Keratinocyte (primary cell): Measurements from ENCODE around the gene MDM2. TPM values are rescaled to one million over a fixed set of nuclear protein-coding genes. Genes with fewer than 3 reads are reported as not detected.

Source experiments
- DNase-seq: peaks from one replicate; pipeline ENCODE4 v3.0.0-alpha.2; 2011; ENCODE audit warnings: low read depth, missing footprints, low spot score
- FAIRE-seq: peaks from 2 replicates; lab custom pipeline; 2011; peaks lifted over from hg19 to GRCh38; lab: Jason Lieb, UNC
- H2AFZ ChIP-seq: 2 replicates; pipeline ENCODE4 v1.6.0; 2012; ENCODE audit warnings: low read length, control low read depth, inconsistent platforms; ENCODE audit not compliant: control insufficient read depth
- H3K27ac ChIP-seq: 2 replicates; pipeline ENCODE4 v1.5.1; 2011; ENCODE audit warnings: low read length; ENCODE audit not compliant: control insufficient read depth, insufficient read depth
- H3K27me3 ChIP-seq: 3 replicates; pipeline ENCODE4 v1.6.0; 2011; ENCODE audit warnings: low read length; ENCODE audit not compliant: control insufficient read depth, insufficient read depth; ENCODE audit errors: extremely low read depth
- H3K36me3 ChIP-seq, 2 experiments: 2 replicates in 1 of 2; 3 replicates in 1 of 2; pipeline ENCODE4 v1.5.1; 2011; ENCODE audit warnings: low read length in 2 of 2, mild to moderate bottlenecking in 1 of 2; ENCODE audit not compliant: control insufficient read depth in 2 of 2, insufficient read depth in 2 of 2; ENCODE audit errors: extremely low read depth in 1 of 2
- H3K4me1 ChIP-seq: 3 replicates; pipeline ENCODE4 v1.5.1; 2011; ENCODE audit warnings: low read length; ENCODE audit not compliant: control insufficient read depth, insufficient read depth; ENCODE audit errors: extremely low read depth
- H3K4me2 ChIP-seq: 3 replicates; pipeline ENCODE4 v1.6.0; 2011; ENCODE audit warnings: low read depth, low read length; ENCODE audit not compliant: control insufficient read depth, insufficient read depth; ENCODE audit errors: extremely low read depth
- H3K4me3 ChIP-seq, 3 experiments: fragments of 200-600 bp in 1 of 3; sonication (generic) in 1 of 3; 2 replicates in 2 of 3; 3 replicates in 1 of 3; pipeline ENCODE4 v1.5.1; 2011 to 2016; ENCODE audit warnings: low read length in 3 of 3, mild to moderate bottlenecking in 3 of 3, control low read depth in 2 of 3, inconsistent platforms in 1 of 3, low read depth in 1 of 3, mixed read lengths in 1 of 3, mixed run types in 1 of 3, moderate library complexity in 1 of 3; ENCODE audit not compliant: control insufficient read depth in 2 of 3, insufficient read depth in 2 of 3; ENCODE audit errors: extremely low read depth in 1 of 3
- H3K79me2 ChIP-seq: 2 replicates; pipeline ENCODE4 v1.6.0; 2012; ENCODE audit warnings: low read length; ENCODE audit not compliant: control insufficient read depth, insufficient read depth
- H3K9ac ChIP-seq: 3 replicates; pipeline ENCODE4 v1.6.0; 2011; ENCODE audit warnings: low read length; ENCODE audit not compliant: control insufficient read depth, insufficient read depth; ENCODE audit errors: extremely low read depth
- H3K9me1 ChIP-seq: 3 replicates; pipeline ENCODE4 v1.6.0; 2011; ENCODE audit warnings: low read length; ENCODE audit not compliant: control insufficient read depth, insufficient read depth; ENCODE audit errors: extremely low read depth
- H3K9me3 ChIP-seq: 2 replicates; pipeline ENCODE4 v1.5.1; 2012; ENCODE audit warnings: low read depth, low read length; ENCODE audit not compliant: control insufficient read depth
- H4K20me1 ChIP-seq: 3 replicates; pipeline ENCODE4 v1.6.0; 2011; ENCODE audit warnings: low read length; ENCODE audit not compliant: control insufficient read depth, insufficient read depth; ENCODE audit errors: extremely low read depth
- EZH2 ChIP-seq: IDR thresholded peaks from one replicate; pipeline ENCODE4 v1.6.1; 2012; ENCODE audit warnings: inconsistent platforms, mild to moderate bottlenecking, low read length, moderate library complexity
- dilution Hi-C: fragments of 300-500 bp; cut with MboI; formaldehyde crosslinking; loops from one replicate; pipeline ENCODE4 v1.7.0; 2020; ENCODE audit warnings: low sequenced_read_pairs; ENCODE audit not compliant: extremely low pct_ligation_motif_present
- polyA plus RNA-seq, 5 experiments: library from polyadenylated mRNA; depleted of rRNA in 3 of 5; stranded (reverse) in 3 of 5; stranded (forward) in 1 of 5; unstranded in 1 of 5; fragments of >200 nt; gene quantifications; 1 replicate in 1 of 5; 2 replicates in 3 of 5; 3 replicates in 1 of 5; pipeline versions ENCODE4 v1.2.1 to v1.2.3, GENCODE V29; 2011 to 2012; ENCODE audit warnings: missing spikeins in 2 of 5, low read depth in 1 of 5, low replicate concordance in 1 of 5
- TF ChIP-seq, protein P1 (sequence below), 3 experiments: IDR thresholded peaks in 1 of 3; conservative IDR thresholded peaks in 1 of 3; optimal IDR thresholded peaks in 1 of 3; 2 replicates in 2 of 3; 3 replicates in 1 of 3; pipeline versions ENCODE3 to v1.5.1; 2011; ENCODE audit warnings: low read length in 3 of 3, mild to moderate bottlenecking in 3 of 3, moderate library complexity in 2 of 3, control low read depth in 1 of 3, inconsistent platforms in 1 of 3; ENCODE audit not compliant: insufficient read depth in 2 of 3; ENCODE audit errors: extremely low read depth in 1 of 3

The MDM2 gene
- polyA plus RNA-seq, 1 donor (not counting 4 experiments of a cell fraction or from before 2014, with no cell fraction given), result 55.0 TPM

DNA sequence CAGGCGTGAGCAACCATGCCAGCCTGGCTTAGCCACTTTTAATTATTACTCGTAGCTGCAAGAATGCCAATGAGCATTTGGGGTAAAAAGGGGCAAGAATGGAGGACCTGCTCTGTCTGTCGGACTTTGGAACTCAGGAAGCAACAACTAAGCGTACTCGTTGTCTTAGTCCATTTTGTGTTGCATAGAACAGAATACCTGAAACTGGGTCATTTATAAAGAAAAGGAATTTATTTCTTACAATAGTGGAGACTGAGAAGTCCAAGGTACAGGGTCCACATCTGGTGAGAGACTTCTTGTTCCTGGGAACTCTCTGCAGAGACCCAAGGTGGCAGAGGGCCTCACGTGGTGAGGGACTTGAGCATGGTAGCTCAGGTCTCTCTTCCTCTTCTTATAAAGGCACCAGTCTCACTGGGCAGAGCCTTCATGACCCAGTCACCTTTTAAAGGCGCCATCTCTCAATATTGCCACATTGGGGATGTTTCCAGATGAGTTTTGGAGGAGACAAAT, 32.8 kb upstream of the MDM2 start:
- no peak overlapping the region for H3K27ac ChIP-seq
- FAIRE-seq (no peak), DNase-seq (no peak)
- H3K27me3 ChIP-seq, result no peaks in the 10 kb centered on the region
- H3K4me3 ChIP-seq, result no peak overlapping the region
- no peaks in the 10 kb centered on the region for H3K79me2 ChIP-seq
- no peak overlapping the region for H3K9ac ChIP-seq
- no peaks in the 10 kb centered on the region for H3K9me3 ChIP-seq
- no peaks in the 10 kb centered on the region for H3K9me1 ChIP-seq
- TF ChIP-seq EZH2, result no peak
- H3K4me2 ChIP-seq, result no peak overlapping the region
- no peak overlapping the region for H2AFZ ChIP-seq
- H3K4me1 ChIP-seq, result no peaks in the 10 kb centered on the region
- no peaks in the 10 kb centered on the region for H3K36me3 ChIP-seq
- dilution Hi-C loops, result no loop called here
- no peaks in the 10 kb centered on the region for H4K20me1 ChIP-seq

DNA sequence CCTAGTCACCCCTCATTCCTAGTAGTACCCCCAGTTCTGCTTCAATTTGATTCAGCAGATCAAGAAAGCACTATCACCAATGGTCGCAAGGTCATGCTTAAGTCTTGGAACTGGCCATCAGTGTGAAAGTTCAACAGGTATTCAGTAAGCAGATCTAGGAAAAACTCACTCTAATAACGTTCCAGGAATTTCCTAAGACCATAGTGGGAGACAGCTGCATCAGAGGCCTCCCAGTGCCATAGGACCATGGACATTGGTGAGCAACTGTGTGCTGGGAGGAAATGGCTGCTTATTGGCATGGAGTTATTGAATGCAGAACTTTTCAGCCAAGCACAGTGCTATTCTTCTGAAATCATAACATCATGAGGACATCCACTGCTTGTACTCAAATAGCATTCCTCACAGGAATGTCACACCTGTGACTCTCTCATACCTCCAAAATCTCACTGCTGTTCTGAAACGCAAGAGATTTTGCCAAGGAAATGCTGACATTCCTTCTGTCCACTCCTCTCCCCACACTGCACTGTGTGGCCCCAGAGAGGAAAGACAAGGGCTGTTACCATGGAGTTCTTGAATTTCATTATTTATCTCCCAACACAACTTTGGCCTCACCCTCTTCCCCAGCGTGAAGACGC, 30.9 kb upstream of the MDM2 start:
- Histone ChIP-seq H2AFZ (no peak overlapping the region), H3K9ac (no peak overlapping the region), H3K79me2 (no peaks in the 10 kb centered on the region), H3K9me3 (no peaks in the 10 kb centered on the region), H3K27ac (no peak overlapping the region), H3K9me1 (no peaks in the 10 kb centered on the region), H4K20me1 (no peaks in the 10 kb centered on the region), H3K4me1 (peaks cover 12% of the 10 kb centered on the region), H3K4me3 (no peak overlapping the region), H3K36me3 (no peaks in the 10 kb centered on the region), H3K27me3 (no peaks in the 10 kb centered on the region), H3K4me2 (no peak overlapping the region)
- dilution Hi-C loops, result no loop called here
- DNase-seq (no peak), FAIRE-seq (no peak)
- TF ChIP-seq, protein P1, sequence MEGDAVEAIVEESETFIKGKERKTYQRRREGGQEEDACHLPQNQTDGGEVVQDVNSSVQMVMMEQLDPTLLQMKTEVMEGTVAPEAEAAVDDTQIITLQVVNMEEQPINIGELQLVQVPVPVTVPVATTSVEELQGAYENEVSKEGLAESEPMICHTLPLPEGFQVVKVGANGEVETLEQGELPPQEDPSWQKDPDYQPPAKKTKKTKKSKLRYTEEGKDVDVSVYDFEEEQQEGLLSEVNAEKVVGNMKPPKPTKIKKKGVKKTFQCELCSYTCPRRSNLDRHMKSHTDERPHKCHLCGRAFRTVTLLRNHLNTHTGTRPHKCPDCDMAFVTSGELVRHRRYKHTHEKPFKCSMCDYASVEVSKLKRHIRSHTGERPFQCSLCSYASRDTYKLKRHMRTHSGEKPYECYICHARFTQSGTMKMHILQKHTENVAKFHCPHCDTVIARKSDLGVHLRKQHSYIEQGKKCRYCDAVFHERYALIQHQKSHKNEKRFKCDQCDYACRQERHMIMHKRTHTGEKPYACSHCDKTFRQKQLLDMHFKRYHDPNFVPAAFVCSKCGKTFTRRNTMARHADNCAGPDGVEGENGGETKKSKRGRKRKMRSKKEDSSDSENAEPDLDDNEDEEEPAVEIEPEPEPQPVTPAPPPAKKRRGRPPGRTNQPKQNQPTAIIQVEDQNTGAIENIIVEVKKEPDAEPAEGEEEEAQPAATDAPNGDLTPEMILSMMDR (optimal IDR thresholded peaks at IDR 0.05 in 1 of 3, IDR thresholded peaks at IDR 0.05 in 1 of 3, conservative IDR thresholded peaks at IDR 0.05 in 1 of 3; ENCODE audit: extremely low read depth in 1 of 3, insufficient read depth in 2 of 3, low read length in 3 of 3), result no peak
- no peak for TF ChIP-seq EZH2
